Sigmoid colon (tissue), 4 donors: Measurements from ENCODE around the gene MYPOP.

Experiments
- EP300 ChIP-seq, 4 donors: sonication (generic); formaldehyde crosslinking; IDR thresholded peaks; one replicate each; pipeline ENCODE4 v1.6.1; 2017; ENCODE audit warnings: antibody characterized with exemption in 4 of 4
- POLR2A ChIP-seq, 2 donors: fragments of 450-650 bp; IDR thresholded peaks; one replicate each; pipeline ENCODE4 v1.6.1; 2016; ENCODE audit warnings: antibody characterized with exemption in 2 of 2, mild to moderate bottlenecking in 2 of 2, moderate library complexity in 2 of 2
- TF ChIP-seq, protein P1 (sequence below), 4 experiments: fragments of 450-650 bp in 3 of 4; fragments of 200-600 bp in 1 of 4; IDR thresholded peaks; one replicate each; pipeline ENCODE4 v1.5.1; 2016 to 2019; ENCODE audit warnings: antibody characterized with exemption in 4 of 4, mild to moderate bottlenecking in 3 of 4, moderate library complexity in 2 of 4

DNA sequence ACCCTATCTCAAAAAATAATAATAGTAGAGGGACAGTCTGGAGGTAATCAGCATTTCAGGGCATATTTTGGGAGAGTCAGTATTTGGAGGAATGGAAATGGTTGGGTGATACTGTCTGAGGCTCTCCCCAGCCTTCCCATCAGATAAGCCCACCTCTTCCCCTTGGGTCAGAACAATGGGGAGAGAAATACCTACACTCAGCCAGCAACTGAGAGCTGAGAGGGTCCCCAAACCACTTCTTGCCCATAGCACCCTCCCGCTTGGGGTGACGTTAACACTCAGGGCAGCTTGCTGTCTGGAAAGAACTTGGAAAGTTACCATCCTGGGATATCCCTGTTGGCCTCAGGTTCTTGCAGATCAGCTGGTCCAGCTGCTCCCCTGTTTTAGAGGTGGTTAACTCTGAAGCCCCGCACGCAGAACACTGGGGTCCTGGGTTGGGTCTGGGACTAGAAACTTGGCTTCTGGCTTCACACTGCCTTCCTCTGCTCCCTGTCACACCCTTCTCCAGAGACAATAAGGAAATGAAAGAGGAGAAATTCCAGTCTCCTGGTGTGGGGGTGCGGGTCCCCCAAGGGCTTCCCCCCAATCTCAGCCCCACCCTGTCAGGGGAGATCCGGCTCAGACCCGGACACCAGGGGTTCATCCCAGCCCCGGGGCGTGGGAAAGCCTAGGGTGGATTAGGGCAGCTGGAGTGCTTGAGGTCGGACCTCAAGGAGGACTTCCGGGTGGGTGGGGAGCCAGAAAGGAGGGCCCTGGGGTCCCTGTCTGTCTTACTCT is 35.8 kb downstream of the MYPOP start:
- TF ChIP-seq, protein P1, sequence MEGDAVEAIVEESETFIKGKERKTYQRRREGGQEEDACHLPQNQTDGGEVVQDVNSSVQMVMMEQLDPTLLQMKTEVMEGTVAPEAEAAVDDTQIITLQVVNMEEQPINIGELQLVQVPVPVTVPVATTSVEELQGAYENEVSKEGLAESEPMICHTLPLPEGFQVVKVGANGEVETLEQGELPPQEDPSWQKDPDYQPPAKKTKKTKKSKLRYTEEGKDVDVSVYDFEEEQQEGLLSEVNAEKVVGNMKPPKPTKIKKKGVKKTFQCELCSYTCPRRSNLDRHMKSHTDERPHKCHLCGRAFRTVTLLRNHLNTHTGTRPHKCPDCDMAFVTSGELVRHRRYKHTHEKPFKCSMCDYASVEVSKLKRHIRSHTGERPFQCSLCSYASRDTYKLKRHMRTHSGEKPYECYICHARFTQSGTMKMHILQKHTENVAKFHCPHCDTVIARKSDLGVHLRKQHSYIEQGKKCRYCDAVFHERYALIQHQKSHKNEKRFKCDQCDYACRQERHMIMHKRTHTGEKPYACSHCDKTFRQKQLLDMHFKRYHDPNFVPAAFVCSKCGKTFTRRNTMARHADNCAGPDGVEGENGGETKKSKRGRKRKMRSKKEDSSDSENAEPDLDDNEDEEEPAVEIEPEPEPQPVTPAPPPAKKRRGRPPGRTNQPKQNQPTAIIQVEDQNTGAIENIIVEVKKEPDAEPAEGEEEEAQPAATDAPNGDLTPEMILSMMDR (IDR thresholded peaks at IDR 0.05), result no peak
- no peak for TF ChIP-seq POLR2A (IDR thresholded peaks at IDR 0.05)
- no peak for TF ChIP-seq EP300 (IDR thresholded peaks at IDR 0.05)
